Measurements from ENCODE around the gene CTNNA2.

DNA sequence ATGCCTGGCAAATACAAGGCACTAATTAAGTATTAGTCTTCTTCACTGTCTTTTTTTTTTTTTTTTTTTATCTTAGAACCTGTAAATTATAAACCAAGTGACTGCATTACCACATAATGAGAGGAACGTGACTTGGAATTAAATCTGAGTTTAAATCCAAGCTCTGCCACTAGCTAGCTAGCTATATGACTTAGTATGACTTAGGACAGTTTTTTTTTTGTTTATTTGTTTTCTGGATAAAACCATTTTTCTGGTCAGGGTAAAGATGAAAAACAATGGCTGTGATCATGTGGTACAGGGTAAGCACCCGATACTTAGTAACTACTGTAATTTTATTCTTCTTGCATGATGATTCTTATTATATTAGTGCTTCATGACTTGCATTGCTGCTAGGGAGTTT, 983.5 kb downstream of the CTNNA2 start:
- TF ChIP-seq EZH2phosphoT487 (IDR thresholded peaks at IDR 0.05), result no peak
- TF ChIP-seq, protein P1, sequence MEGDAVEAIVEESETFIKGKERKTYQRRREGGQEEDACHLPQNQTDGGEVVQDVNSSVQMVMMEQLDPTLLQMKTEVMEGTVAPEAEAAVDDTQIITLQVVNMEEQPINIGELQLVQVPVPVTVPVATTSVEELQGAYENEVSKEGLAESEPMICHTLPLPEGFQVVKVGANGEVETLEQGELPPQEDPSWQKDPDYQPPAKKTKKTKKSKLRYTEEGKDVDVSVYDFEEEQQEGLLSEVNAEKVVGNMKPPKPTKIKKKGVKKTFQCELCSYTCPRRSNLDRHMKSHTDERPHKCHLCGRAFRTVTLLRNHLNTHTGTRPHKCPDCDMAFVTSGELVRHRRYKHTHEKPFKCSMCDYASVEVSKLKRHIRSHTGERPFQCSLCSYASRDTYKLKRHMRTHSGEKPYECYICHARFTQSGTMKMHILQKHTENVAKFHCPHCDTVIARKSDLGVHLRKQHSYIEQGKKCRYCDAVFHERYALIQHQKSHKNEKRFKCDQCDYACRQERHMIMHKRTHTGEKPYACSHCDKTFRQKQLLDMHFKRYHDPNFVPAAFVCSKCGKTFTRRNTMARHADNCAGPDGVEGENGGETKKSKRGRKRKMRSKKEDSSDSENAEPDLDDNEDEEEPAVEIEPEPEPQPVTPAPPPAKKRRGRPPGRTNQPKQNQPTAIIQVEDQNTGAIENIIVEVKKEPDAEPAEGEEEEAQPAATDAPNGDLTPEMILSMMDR (IDR thresholded peaks at IDR 0.05), result no peak

Measured in neural progenitor cell (in vitro differentiated cells).